Lower leg skin (tissue), 4 donors: ENCODE data around the gene MRGPRG. TPM values are rescaled to one million over a fixed set of nuclear protein-coding genes. Genes with fewer than 3 reads are reported as not detected.

ENCODE experiments used
- DNase-seq, 2 donors: peaks; one replicate each; pipeline ENCODE4 v3.0.0-alpha.2; 2019; ENCODE audit warnings: low spot score in 2 of 2
- H3K4me3 ChIP-seq: fragments of 200-600 bp; sonication (generic); 2 replicates; pipeline ENCODE4 v1.5.1; 2017; ENCODE audit warnings: mild to moderate bottlenecking, low read depth; ENCODE audit not compliant: poor library complexity, severe bottlenecking
- CTCF ChIP-seq, 3 donors: fragments of 450-650 bp; IDR thresholded peaks; one replicate each; pipeline ENCODE4 v1.5.1; 2016; ENCODE audit warnings: antibody characterized with exemption in 3 of 3, mild to moderate bottlenecking in 3 of 3, moderate library complexity in 2 of 3
- POLR2A ChIP-seq, 2 donors: fragments of 450-650 bp; IDR thresholded peaks; one replicate each; pipeline ENCODE4 v1.6.1; 2016 to 2017; ENCODE audit warnings: antibody characterized with exemption in 2 of 2, mild to moderate bottlenecking in 1 of 2, moderate library complexity in 1 of 2
- WGBS, 2 donors: methylation state at CpG; one replicate each; pipeline ENCODE4 v1.1.5; 2018; 5-methylcytosine and 5-hydroxymethylcytosine counted together
- intact Hi-C: fragments of 100-400 bp; cut with DNase I; formaldehyde crosslinking; loops from one replicate; pipeline ENCODE4 v1.15.0; 2023; ENCODE audit warnings: low total_unique reads
- total RNA-seq, 4 donors: library from RNA; depleted of rRNA; stranded (reverse); fragments of >200 nt; gene quantifications; one replicate each; pipeline ENCODE4 v1.1.0, GENCODE V29; 2016

MRGPRG gene
- total RNA-seq, 4 donors from 2014 or later, result not detected

GRCh38 chr11:3237119-3237518 lies 18.5 kb upstream of the MRGPRG start:
- H3K4me3 ChIP-seq, result no peak overlapping the region
- intact Hi-C loops, result no loop called here
- no peak for DNase-seq
- 90 to 98% methylated on average over 2 of the region's 2 CpGs for WGBS, 2 donors
- TF ChIP-seq CTCF (IDR thresholded peaks at IDR 0.05) (no peak), POLR2A (IDR thresholded peaks at IDR 0.05) (no peak)

- TF ChIP-seq CTCF (IDR thresholded peaks at IDR 0.05) (no peak), POLR2A (IDR thresholded peaks at IDR 0.05) (no peak)
Measured at GRCh38 chr11:3234846-3235245, 16.2 kb upstream of the MRGPRG start.

GRCh38 chr11:3232956-3233355 lies 14.3 kb upstream of the MRGPRG start:
- no peak overlapping the region for H3K4me3 ChIP-seq
- 89 to 91% methylated on average over 21 of the region's 21 CpGs for WGBS, 2 donors
- no peak for DNase-seq
- intact Hi-C loops, result no loop called here
- no peak for TF ChIP-seq CTCF (IDR thresholded peaks at IDR 0.05)

More at GRCh38 chr11:3234846-3235245, 16.2 kb upstream of the MRGPRG start:
- H3K4me3 ChIP-seq, result no peak overlapping the region
- intact Hi-C loops, result no loop called here
- 68 to 77% methylated on average over 7 of the region's 7 CpGs for WGBS, 2 donors
- DNase-seq, result no peak

- 26 to 34% methylated on average over 26 to 30 of the region's 39 CpGs for WGBS, 2 donors
- intact Hi-C loops, result no loop called here
- DNase-seq, result peak in 1 of 2 donors; percentile 83
- H3K4me3 ChIP-seq, result no peak within 1 kb of the TSS
- TF ChIP-seq POLR2A (IDR thresholded peaks at IDR 0.05) (no peak), CTCF (IDR thresholded peaks at IDR 0.05) (no peak)
Measured at GRCh38 chr11:3231851-3232744, 13.5 kb upstream of the MRGPRG start, which contains the start of gene MRGPRE. Gene MRGPRE, minus strand, starts transcription at chr11:3232417. Its CDS starts 3,618 bp downstream, at chr11:3228799.

GRCh38 chr11:3231550-3231850 lies 12.9 kb upstream of the MRGPRG start:
- 35% methylated on average over 5 to 6 of the region's 6 CpGs for WGBS, 2 donors
- intact Hi-C loops, result no loop called here
- H3K4me3 ChIP-seq, result no peak overlapping the region
- DNase-seq, result no peak
- TF ChIP-seq POLR2A (IDR thresholded peaks at IDR 0.05), result no peak
- TF ChIP-seq CTCF (IDR thresholded peaks at IDR 0.05), result no peak
